ENCODE measurements around the gene ZNF628. TPM values are rescaled to one million over a fixed set of nuclear protein-coding genes. Genes with fewer than 3 reads are reported as not detected.
"Not testable (repeated sequence)": the region's sequence is repeated elsewhere in the genome, so short reads cannot be mapped to it uniquely, and the experiment has no call there.

The ZNF628 gene
- total RNA-seq, 1 donor from 2014 or later = 1.4 TPM

GRCh38 chr19:55484593-55485438 lies 8.4 kb downstream of the ZNF628 start, which contains the start of gene NAT14:
NAT14 (plus strand) TSS chr19:55485188; CDS start chr19:55485709, 521 bp downstream.
- peak; percentile 68 for DNase-seq

GRCh38 chr19:55485439-55486011 lies 9.1 kb downstream of the ZNF628 start:
- no peak for DNase-seq

GRCh38 chr19:55486043-55486970 lies 9.9 kb downstream of the ZNF628 start:
- peak; percentile 38 for DNase-seq

- DNase-seq = peak; percentile 95
These were observed 10.8 kb downstream of the ZNF628 start for GRCh38 chr19:55486971-55487923.

DNA sequence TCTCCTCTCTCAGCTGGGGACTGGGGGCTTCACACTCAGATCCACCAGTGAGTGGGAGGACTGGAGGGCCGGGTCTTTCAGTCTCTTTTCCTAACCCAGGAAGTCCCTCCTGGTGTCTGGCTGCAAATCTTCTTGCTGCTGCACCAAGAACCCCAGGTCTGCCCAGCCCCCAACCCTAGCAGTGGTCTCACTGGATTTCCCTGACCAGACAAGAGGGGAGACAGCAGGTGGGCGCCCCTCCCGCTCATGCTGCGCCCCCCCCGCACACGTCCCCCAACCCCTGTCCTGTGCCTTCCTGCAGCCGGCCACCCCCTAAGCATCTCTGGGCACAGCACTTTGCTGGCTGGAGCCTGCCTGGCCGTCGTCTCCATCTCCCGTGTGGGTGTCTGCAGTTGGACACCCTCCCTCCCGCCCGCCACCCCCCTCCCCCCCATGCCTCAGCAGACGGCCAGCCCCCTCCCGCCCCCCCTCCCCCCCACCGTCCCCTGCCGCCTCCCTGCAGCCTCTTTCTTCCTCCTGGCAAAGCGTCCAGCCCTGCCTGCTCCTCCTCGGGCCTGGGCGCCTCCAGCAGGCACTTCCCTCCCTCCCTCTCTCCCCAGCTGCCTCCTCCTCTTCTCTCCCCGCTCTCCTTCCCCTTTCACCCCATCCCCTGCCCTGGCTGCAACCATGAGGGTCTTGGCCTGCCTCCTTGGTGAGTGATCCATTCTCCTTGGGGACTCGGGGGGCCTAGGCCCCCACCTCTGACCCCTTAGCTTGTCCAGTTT lies 11.7 kb downstream of the ZNF628 start, which contains the start of gene SSC5D:
Gene SSC5D, plus strand, starts transcription at position 513 of the 764 bp plus-strand sequence. Its CDS starts 154 bp downstream, at position 667.
- DNase-seq = no peak

GRCh38 chr19:55488986-55489710 lies 12.7 kb downstream of the ZNF628 start:
- no peak for DNase-seq

DNA sequence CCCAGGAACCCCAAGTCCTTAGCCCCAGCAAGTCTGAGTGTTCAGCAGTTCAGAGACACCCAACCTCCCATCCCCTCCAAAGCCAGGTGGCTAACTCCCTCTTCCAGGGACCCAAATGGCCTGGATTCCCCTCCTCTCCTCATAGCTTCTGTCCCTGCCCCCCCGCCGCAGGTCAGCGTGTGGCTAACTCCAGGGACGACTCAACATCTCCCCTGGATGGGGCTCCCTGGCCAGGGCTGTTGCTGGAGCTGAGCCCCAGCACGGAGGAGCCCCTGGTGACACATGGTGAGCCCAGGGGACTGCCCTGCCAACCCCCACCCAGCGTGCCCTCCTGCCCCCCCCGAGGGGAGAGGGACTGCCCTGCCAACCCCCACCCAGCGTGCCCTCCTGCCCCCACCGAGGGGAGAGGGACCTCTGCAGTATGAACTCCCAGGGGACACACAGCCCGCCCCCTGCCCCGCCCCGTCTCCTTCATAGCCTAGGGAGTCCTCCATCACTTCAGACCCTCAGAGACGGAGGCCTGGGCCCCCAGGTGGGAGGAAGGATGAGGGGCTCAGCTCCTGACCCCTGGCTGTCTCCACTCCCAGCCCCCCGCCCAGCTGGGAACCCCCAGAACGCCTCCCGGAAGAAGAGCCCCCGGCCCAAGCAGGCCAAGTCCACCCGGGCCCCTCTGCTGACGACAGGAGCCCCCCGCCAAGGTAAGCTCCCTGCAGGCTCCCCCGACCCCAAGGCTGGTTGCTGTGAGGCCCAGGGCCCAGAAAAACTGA lies 13.5 kb downstream of the ZNF628 start:
- DNase-seq = no peak

- no peak for DNase-seq
These were observed 14.3 kb downstream of the ZNF628 start for GRCh38 chr19:55490478-55491432.

DNA sequence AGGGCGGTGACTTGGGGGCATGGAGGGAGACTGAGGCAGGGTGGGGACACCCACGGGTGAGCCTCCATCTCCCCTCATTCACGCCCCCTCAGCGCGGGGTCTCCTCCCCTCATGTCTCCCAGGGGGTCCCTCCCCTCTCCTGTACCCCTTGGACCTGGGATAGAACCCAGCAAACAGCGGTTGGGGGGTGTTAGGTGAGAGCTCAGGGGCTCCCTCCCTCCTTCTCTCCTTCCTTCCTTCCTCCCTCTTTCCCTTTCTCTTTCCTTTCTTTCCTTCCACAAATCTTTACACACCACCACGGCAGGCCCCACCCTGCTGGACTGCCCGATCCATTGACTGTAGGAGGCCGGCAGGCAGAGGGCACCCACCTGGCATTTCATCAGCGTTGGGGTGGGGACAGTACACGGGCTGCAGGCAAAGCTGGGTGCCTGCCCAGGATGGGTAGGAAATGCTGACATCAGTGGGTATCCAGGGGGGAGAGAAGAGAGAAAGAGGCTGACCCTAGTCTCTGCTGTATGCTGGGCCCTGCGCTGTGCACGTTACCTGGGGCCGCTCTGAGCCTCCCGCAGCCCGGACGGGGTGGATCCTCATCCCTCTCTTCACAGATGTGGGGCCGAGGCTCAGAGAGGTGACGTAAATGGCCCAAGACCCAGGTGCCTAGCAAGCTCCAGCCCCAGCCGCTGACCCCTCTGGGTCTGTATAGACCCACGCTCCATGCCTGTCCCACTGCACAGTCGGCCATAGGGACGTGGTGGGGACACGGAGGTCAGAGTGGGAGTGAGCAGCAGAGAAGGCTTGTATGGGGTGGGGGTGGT lies 15.3 kb downstream of the ZNF628 start:
- no peak for DNase-seq

DNA sequence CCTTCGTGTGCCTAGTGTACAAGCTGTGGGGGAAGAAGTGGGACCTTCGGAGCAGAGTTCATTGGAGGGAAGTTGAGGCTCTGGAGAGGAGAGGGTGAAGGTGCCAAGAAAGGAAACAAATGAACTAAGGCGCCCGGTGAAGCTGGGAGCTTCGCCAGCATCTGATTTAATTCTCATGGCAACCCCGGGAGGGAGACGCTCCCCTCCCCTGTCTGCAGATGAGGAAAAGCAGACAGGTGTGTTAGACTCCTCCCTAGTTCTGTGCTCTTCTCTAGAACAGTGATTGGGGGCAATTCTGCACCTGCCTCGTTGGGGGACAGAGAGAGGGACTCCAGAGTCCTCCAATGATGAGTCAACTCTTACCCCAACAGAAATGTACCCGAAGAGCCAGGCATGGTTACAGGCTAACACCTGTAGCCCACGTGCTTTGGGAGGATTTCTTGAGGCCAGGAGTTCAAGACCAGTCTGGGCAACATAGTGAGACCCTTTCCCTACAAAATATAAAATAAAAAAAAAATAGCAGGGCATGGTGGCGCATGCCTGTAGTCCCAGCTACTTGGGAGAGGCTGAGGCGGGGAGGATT lies 16.0 kb downstream of the ZNF628 start:
- no peak for DNase-seq

GRCh38 chr19:55493052-55493644 lies 16.7 kb downstream of the ZNF628 start:
- no peak for DNase-seq

DNA sequence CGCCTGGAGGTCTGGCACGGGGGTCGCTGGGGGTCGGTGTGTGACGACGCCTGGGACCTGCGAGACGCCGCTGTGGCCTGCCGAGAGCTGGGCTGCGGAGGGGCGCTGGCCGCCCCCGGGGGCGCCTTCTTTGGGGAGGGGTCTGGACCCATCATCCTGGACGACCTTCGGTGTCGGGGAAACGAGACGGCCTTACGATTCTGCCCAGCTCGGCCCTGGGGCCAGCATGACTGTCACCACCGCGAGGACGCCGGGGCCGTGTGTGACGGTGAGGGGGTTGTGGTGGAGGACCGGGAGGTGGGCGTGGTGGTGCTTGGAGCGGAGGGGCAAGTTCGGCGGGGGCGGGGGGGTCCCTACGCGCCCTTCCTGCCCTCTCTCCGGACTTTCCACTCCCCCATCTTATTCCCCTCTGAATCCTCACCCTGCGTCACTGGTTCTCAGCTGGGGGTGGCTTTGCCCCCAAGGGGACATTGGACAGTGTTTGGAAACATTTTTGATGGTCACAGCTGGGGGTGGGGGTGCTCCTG lies 17.3 kb downstream of the ZNF628 start:
- no peak for DNase-seq

DNA sequence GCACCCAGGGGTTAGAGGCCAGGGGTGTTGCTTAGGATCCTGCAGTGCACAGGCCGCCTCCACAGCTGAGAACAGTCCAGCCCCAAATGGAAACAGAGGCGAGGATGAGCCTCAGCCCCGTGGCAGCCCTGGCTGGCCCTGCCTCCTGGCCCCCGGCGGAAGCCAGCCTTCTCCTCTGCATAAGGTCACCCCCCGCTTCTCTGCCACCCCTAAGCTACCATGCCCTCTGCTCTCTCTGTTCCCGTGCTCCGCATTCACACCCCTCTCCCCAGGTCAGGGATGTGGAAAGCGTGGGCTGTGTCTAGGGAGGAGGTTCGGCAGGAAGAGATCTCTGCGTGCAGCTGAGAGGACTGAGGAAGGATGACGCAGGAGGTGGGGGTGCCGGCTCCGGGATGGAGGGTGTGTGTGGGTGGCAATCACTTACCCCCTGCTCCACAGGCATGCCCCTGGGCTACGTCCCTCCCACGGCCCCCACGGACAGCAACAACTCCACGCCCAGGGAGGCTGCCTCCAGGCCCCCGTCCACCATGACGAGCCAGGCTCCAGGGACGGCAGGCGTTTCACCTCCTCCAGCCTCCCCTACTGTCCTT lies 17.9 kb downstream of the ZNF628 start:
- DNase-seq = peak; percentile 65

- DNase-seq = no peak
These were observed 19.4 kb downstream of the ZNF628 start for GRCh38 chr19:55495646-55496349.

GRCh38 chr19:55496820-55497219 lies 20.4 kb downstream of the ZNF628 start:
- DNase-seq = not testable (repeated sequence)

Measured in dermis blood vessel endothelial cell (primary cell).